ENCODE data around the gene NPIPB2.

NPIPB2 gene

DNA sequence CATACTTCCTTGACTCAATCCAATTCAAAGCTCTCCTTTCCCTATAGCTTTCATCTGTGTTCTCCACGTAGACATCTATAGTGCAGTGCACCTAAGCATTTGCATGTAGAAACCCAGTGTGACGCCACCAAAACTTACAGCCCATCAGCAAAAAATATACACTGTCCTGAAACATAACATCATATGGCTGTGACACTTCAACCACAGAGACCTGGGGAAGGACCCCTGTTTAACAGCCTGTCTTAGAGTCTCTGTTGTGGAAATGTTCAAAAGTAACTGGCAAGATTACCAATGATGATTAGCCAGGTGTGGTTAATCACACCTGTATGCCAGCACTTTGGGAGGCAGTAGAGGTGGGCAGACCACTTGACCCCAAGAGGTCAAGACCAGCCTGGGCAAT lies 48.3 kb downstream of the NPIPB2 start:
- no peak for DNase-seq (ENCODE audit: low read depth)
- H3K4me3 ChIP-seq (ENCODE audit: control insufficient read depth, low read depth, low read length): no peak overlapping the region
- TF ChIP-seq, protein P1, sequence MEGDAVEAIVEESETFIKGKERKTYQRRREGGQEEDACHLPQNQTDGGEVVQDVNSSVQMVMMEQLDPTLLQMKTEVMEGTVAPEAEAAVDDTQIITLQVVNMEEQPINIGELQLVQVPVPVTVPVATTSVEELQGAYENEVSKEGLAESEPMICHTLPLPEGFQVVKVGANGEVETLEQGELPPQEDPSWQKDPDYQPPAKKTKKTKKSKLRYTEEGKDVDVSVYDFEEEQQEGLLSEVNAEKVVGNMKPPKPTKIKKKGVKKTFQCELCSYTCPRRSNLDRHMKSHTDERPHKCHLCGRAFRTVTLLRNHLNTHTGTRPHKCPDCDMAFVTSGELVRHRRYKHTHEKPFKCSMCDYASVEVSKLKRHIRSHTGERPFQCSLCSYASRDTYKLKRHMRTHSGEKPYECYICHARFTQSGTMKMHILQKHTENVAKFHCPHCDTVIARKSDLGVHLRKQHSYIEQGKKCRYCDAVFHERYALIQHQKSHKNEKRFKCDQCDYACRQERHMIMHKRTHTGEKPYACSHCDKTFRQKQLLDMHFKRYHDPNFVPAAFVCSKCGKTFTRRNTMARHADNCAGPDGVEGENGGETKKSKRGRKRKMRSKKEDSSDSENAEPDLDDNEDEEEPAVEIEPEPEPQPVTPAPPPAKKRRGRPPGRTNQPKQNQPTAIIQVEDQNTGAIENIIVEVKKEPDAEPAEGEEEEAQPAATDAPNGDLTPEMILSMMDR (conservative IDR thresholded peaks at IDR 0.05; ENCODE audit: control insufficient read depth, insufficient read depth, low read depth, low read length): no peak

DNA sequence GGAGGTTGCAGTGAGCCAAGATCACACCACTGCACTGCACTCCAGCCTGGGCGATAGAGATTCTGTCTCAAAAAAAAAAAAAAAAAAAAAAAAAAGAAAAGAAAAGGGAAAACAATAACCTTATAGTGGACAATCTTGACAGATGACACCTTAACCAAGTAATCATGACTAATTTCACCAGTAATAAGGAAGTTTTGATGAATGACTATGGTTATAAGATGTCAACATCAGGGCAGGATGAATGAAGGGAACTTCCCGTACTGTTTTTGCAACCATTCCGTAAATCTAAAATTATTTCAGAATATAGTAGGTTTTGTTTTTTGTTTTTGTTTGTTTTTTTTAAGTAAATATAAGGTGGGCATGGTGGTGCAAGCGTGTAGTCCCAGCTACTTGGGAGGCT lies 49.1 kb downstream of the NPIPB2 start:
- DNase-seq (ENCODE audit: low read depth): no peak
- TF ChIP-seq, protein P1 (conservative IDR thresholded peaks at IDR 0.05; ENCODE audit: control insufficient read depth, insufficient read depth, low read depth, low read length): no peak

DNA sequence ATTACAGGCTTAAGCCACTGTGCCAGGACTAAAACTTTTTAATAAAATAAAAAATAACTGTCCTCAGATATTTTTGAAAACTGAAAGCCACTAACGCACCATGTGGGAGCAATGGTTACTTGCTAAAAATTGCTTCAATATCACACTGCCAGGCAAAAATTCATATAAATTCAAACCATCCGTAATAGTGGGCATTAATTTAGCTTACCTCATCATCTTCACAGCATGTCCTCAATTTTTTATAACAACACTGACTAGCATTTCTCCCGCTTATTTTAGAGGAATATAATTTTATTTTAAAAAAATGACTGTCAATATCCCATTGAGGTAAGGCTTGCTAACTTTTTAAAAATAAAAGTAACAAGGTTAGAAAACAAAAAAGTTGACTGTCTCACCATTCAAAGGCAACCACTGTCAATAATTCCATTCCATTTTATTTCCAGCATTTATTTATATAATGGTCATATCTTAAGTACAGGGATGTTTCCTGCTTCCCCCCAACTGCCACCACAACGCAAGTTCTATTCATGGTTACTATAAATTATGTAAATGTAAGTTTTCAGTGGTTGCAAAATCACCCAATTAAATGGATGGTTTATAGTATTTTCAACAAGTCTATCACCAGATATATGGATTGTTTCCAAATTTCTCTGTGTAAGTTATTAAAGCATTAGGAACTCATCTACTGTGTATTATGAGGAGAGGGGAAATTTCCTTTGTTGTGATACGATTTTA lies 51.4 kb downstream of the NPIPB2 start:
- TF ChIP-seq, protein P1 (conservative IDR thresholded peaks at IDR 0.05; ENCODE audit: control insufficient read depth, insufficient read depth, low read depth, low read length): no peak
- no peak for DNase-seq (ENCODE audit: low read depth)
- no peak overlapping the region for H3K4me3 ChIP-seq (ENCODE audit: control insufficient read depth, low read depth, low read length)

More for the DNA sequence above, 49.1 kb downstream of the NPIPB2 start:
- H3K4me3 ChIP-seq (ENCODE audit: control insufficient read depth, low read depth, low read length): no peak overlapping the region

DNA sequence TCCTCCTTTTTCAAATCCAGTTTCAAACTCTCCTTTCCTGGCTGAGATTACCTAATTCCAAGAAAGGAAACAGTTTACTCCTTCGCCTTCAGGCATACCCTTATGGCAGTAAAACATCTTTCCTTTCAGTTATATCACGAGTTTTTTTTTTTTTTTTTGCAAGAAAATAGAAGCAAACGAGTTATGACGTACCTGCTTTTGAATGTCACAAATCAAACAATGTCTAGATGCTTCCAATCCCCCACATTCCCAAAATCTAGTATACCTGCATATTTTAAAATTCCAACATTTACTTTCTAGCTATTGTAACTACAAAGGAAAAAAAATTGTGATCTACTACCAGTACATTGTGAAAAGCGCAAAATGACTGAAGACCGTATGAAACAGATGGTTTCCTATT lies 55.0 kb downstream of the NPIPB2 start:
- DNase-seq (ENCODE audit: low read depth): no peak

DNA sequence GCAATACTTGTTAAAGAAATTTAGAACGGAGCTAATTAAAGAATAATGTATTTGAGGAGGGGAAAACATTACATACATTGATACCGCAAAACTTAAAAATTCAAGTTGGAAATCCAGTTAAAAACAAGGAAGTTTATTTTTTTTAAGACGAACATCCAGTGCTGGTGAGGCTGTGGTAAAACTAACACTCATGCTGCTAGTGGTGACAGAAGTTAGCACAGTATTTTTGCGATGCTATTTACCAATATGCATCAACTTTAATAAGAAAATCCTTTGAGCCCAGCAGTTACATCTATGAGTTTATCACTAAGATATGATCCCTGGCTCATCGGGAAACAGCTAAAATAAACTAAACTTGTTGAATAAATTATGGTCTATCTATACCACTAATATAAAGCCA lies 57.8 kb downstream of the NPIPB2 start:
- no peak for DNase-seq (ENCODE audit: low read depth)
- no peak overlapping the region for H3K4me3 ChIP-seq (ENCODE audit: control insufficient read depth, low read depth, low read length)
- TF ChIP-seq, protein P1 (conservative IDR thresholded peaks at IDR 0.05; ENCODE audit: control insufficient read depth, insufficient read depth, low read depth, low read length): no peak

More for the DNA sequence above, 55.0 kb downstream of the NPIPB2 start:
- TF ChIP-seq, protein P1 (conservative IDR thresholded peaks at IDR 0.05; ENCODE audit: control insufficient read depth, insufficient read depth, low read depth, low read length): no peak
- no peak overlapping the region for H3K4me3 ChIP-seq (ENCODE audit: control insufficient read depth, low read depth, low read length)

DNA sequence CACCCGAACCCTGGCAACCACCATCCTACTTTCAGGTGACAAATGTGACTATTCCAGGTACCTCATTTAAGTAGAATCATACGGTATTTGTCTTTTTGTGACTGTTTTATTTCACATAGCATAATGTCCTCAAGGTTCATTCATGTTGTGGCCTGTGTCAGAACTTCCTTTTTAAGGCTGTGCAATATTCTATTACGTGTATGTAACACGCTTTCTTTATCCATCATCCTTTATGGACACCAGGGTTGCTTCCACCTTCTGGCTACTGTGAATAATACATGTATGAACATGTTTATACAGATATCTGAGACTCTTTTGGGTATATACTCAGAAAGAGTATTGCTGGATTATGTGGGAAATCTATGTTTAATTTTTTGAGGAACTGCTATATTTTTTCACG lies 61.8 kb downstream of the NPIPB2 start:
- no peak for DNase-seq (ENCODE audit: low read depth)
- TF ChIP-seq, protein P1 (conservative IDR thresholded peaks at IDR 0.05; ENCODE audit: control insufficient read depth, insufficient read depth, low read depth, low read length): no peak
- no peak overlapping the region for H3K4me3 ChIP-seq (ENCODE audit: control insufficient read depth, low read depth, low read length)

Measured in fibroblast of mammary gland (primary cell).